Middle frontal gyrus (tissue), 1 donor: ENCODE data around the gene VAT1L.

Source experiments
- DNase-seq: peaks from one replicate; pipeline ENCODE4 v3.0.0-alpha.2; 2015; ENCODE audit warnings: low spot score; ENCODE audit errors: extremely low spot score

VAT1L gene

DNA sequence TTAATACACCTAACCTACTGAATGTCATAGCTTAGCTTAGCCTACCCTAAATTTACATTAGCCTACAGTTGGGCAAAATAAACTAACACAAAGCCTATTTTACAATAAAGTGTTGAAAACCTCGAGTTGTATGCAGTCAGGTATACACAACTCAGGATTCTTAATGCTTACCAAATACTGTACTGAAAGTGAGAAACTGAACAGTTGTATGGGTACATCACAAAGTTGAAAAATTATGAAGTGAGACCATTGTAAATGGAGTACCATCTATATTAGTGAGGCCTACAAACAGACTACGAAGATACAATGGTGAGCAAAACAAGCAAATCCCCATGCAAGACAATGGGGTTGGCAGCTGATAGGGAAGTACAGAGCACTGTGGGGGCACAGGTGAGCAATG is 79.7 kb downstream of the VAT1L start:
- DNase-seq = no peak

DNA sequence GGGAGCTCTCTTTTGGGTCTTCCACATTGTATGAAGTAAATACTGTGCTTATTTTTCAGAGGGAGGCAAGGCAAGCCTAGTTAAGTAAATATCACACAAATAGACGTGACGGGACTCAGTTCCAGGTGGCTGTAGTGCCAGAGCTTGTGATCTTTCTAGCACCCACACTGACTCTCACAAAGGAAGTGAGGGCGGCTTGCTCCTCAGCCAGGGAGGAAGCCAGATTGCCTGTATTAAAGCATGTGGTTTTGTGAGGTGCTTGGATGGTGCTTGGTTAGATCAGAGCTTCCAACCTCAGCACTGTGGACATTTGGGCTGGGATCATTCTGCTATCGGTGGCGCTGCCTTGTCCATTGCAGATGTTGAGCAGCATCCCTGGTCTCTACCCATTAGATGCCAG is 80.1 kb downstream of the VAT1L start:
- no peak for DNase-seq

DNA sequence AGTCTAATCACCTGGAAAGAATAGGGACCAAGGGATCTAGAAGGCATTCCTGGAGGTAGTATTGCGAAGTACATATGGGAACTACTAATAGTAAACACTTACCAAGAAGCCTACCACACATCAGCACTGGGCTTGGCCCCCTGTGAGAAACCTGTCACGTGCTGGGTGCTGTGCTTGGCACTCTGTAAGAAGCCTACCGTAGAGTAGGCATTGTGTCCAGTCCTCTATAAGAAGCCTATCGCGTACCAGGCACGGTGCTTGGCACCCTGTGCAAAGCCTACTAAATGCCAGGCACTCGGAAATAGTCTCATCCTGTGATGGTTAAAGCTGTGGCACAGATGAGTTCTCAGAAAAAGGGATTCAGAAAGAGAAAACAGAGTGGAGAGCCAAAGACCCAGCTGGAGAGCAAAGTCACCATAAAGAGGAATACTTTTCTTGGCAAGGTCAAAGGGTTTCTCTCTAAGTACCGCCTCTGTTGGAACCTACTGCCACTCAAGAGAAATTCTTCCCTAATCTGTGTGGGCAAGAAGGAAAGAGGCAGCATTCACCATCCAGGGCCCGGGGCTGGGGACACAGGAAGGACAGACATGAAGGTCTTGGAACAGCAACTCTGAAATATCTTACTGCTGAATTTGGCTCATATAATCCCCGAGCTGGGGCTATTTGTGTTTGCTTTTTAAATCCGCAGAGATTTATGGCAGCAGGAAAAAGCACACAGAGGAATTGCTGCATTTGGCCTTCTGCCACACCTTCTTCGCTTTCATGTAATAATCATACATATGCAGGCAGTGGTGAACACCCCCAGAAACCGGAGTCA is 81.8 kb downstream of the VAT1L start:
- no peak for DNase-seq

- no peak for DNase-seq
Measured at GRCh38 chr16:77871932-77872331, 83.6 kb downstream of the VAT1L start.

DNA sequence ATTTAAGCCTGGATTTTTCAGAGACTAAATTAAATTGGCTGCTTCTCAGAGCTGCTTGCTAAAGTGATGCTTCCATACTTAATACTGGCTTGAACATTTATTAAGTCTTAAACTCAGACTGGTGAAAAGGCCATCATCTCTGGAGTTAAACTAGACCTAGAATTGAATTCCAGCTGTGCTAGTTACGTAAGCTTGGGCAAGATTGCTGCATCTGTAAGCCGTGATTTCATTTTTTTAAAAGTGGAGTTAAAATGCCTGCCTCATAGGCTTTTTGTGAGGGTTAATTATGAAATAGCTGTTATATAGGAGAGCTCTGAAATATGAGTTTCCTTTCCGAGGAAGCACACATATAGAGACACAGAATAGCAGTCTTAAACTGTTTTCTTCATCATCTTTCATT is 84.7 kb downstream of the VAT1L start:
- DNase-seq = no peak

DNA sequence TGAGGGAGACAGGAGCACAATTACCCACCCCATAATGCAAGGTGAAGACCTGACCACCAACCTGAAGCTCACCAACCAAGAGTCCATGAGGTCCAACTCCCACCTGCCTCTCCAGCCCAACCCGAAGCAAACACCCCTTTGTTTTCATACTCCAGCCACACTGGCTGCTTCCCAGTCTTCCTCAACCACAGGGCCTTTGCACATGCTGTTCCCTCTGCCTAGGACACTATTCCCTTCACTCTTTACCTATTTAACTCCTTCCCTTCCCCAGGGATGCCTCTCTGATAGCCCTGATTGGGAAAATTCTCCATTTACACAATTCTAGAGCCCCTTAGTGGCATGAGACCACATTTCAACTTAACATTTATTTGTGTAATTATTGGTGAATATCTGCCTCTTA is 86.0 kb downstream of the VAT1L start:
- no peak for DNase-seq

- no peak for DNase-seq
Measured at GRCh38 chr16:77876776-77877175, 88.4 kb downstream of the VAT1L start.

DNA sequence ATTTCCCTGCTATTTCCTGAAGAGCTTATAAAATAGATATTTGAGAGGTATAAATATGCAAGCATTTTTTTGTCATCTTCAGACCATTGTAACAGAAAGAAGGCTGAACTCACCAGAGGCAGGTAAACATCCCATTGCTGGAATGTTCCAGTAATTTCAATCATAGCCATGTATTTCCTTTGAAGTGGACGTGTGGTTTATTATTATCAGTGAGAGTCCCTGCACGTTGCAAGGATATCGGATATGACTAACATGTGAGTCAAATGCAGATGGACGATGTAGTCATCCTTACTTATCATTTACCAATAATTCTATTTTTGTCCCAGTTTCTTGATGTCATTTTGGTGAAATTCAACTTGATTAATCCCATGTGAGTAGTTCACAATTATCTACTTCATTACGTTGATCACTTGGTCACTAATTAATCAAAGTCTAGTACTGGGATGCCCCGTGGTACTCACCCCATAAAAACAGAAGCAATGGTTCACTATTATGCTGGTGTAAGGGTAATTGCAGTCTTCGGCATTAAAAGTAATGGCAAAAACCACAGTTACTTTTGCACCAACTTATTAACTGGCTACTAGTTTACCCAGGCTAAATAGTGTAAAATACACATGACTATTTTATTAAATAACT is 89.5 kb downstream of the VAT1L start:
- DNase-seq = no peak

GRCh38 chr16:77881355-77882030 is 93.1 kb downstream of the VAT1L start:
- DNase-seq = no peak

DNA sequence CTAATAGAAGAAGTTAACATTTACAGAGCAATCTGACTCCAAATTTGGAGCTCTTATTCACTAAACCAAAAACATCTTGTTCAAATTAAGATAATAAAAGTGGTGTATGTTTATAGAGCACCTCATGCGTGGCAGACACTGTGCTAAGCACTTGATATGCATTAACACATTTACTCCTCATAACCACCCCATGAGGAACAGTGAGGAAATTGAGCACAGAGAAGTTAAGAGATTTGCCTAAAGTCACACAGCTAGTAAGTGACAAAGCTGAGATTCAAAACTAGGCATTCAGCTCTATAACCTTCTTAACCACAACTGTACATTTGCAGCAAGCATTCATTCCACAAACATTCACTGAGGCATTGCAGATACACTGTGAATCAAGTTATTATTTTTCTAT is 94.0 kb downstream of the VAT1L start:
- no peak for DNase-seq

GRCh38 chr16:77885571-77886295 is 97.4 kb downstream of the VAT1L start:
- DNase-seq = no peak

- peak; percentile 57 for DNase-seq
Measured at GRCh38 chr16:77888871-77889270, 100.5 kb downstream of the VAT1L start.

- DNase-seq = no peak
Measured at GRCh38 chr16:77890075-77890474, 101.7 kb downstream of the VAT1L start.

GRCh38 chr16:77894162-77894561 is 105.8 kb downstream of the VAT1L start:
- DNase-seq = no peak

GRCh38 chr16:77895962-77896361 is 107.6 kb downstream of the VAT1L start:
- DNase-seq = no peak

DNA sequence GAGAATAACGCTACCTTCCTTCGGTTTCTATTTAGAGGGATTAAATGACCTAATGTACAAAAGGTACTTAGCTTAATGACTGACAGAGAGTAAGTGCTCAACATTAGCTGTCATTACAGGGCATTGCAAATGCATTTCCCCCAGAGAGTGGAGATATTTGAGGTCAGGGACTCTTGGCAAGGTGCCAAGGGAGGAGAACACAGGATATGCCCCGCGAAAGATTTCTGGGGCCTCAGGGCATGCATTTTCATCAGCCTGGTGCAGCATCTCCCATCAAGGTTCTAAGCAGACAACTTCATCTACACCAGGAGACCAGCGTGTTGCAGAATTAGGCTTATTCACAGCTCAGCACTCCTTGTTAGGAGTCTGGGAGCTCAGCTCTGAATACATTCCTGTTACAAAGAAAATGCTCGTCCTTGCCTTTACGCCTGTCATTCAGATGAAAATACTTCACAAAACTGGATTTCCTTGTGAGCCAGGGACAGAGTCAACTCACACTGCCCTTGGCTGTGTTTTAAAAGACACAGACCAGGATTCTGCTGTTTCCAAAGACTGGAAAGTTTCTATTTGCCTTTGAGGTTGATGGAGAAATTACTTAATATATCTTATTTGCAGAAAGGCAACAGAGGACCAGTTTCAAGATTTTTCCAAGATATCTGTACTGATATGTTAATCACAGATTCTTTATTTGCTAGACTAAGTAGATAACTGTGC is 108.2 kb downstream of the VAT1L start:
- no peak for DNase-seq

GRCh38 chr16:77897129-77897437 is 108.7 kb downstream of the VAT1L start:
- no peak for DNase-seq

DNA sequence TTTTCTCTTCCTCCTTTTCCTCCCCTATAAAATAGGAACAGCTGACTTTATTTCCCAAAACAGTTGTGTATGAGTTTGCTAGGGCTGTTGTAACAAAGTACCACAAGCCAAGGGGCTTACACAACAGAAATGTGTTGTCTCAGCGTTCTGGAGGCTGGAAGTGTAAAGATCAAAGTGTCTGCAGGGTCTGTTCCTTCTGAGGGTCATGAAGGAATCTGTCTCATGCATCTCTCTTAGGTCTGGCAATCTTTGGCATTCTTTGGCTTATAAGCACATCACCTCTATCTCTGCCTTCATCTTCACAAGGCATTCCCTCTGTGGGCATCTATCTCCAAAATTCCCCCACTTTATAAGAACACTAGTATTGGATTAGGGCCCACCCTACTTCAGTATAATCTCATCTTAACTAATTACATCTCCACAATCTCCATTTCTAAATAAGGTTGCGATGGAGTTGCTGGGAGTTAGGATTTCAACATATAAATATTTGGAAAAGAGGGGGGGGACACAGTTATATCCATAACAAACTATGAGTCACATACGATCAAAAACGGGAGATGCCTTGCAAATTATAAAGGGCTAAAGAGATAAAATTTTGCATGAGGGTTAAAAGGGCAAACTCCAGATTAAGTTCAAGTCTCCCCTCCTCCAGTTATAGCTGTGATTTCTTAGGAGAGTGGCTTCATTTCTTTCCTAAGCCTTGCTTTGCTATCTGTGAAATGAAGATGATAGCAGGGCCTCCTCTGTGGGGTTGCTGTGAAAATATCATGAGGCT is 109.7 kb downstream of the VAT1L start:
- no peak for DNase-seq

DNA sequence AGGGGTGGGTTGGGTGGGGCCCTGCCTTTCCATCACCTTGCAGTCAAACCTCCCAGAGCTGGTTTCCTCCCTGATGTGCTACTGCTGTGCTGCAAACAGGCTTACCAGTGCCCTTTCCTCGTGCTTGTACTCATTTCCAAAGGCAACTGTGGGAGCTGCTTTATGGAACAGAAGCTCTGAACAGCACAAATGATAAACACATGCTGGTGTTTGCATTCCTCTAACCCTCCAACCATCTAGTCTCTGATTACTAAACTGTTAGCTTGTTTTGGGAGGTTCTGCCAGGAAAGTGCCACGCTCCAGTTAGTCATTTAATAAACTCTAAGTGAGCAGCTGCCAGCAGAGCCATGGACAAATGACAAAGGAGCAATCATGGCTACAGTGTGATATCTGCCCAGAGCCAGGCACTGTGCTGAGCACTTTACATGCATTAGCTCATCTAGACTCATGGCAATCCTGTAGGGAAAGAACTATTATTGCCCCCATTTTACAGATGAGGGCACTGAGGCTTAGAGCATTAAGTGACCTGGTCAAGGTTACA is 110.4 kb downstream of the VAT1L start:
- DNase-seq = no peak

GRCh38 chr16:77899416-77899815 is 111.1 kb downstream of the VAT1L start:
- DNase-seq = no peak
